SH-SY5Y (cell line): ENCODE data around the gene DNAH17.

Experiments
- GATA2 ChIP-seq: IDR thresholded peaks from 2 replicates; pipeline ENCODE4 v1.6.1; 2011; ENCODE audit warnings: mild to moderate bottlenecking, low read depth, low read length
- GATA3 ChIP-seq: IDR thresholded peaks from 2 replicates; pipeline ENCODE4 v1.6.1; 2011; ENCODE audit warnings: low read depth, mild to moderate bottlenecking, low read length, moderate library complexity

DNA sequence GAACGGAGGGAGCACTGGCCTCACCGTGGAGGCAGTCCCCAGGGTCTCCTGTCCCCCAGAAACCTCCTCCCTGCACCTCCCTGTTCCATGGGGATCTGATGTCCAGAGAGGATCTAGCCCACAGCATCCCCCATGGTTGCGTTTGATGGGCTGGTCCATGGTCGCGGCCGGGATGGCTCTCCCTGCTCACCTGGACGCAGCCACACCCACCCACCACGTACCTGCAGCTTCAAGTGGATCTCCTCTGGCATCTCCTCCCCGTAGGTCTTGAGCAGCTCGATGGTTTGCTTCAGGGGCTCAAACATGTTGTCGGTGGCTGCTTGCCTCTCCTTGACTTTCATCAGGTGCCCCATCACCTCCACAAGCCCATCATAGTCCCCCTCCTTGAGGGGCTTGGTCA lies 47.9 kb downstream of the DNAH17 start:
- TF ChIP-seq GATA2 (no peak), GATA3 (no peak)
